DMS114 treated with DMSO at 0.1 percent for 48 hours (cell line): ENCODE data around the gene PBX2.
"Not testable (repeated sequence)": the region's sequence is repeated elsewhere in the genome, so short reads cannot be mapped to it uniquely, and the experiment has no call there.

Source experiments
- DNase-seq: peaks from one replicate; lab custom pipeline; 2025; ENCODE audit not compliant: unreplicated experiment; lab: John Stamatoyannopoulos, UW

PBX2 gene

GRCh38 chr6:32151863-32152768 is 37.9 kb downstream of the PBX2 start, which contains the start of gene PRRT1:
PRRT1 (minus strand) TSS chr6:32151939; CDS start chr6:32151827, 112 bp downstream.
- DNase-seq, result no peak

- DNase-seq, result no peak
Observed at GRCh38 chr6:32151181-32151862, 38.7 kb downstream of the PBX2 start.

- no peak for DNase-seq
Observed at GRCh38 chr6:32149932-32150870, 39.8 kb downstream of the PBX2 start.

GRCh38 chr6:32149092-32149755 is 40.8 kb downstream of the PBX2 start:
- DNase-seq, result no peak

- DNase-seq, result no peak
Observed at GRCh38 chr6:32148289-32149091, 41.5 kb downstream of the PBX2 start.

GRCh38 chr6:32147401-32148132 is 42.4 kb downstream of the PBX2 start:
- no peak for DNase-seq

- DNase-seq, result no peak
Observed at GRCh38 chr6:32146687-32147086, 43.3 kb downstream of the PBX2 start.

GRCh38 chr6:32146287-32146686 is 43.7 kb downstream of the PBX2 start:
- DNase-seq, result no peak

- DNase-seq, result not testable (repeated sequence)
Observed at GRCh38 chr6:32144238-32144637, 45.8 kb downstream of the PBX2 start.

- DNase-seq, result no peak
Observed at GRCh38 chr6:32140420-32141046, 49.5 kb downstream of the PBX2 start.

- no peak for DNase-seq
Observed at GRCh38 chr6:32139590-32139989, 50.4 kb downstream of the PBX2 start.

GRCh38 chr6:32137454-32137853 is 52.5 kb downstream of the PBX2 start:
- DNase-seq, result no peak
